Naive thymus-derived CD8-positive, alpha-beta T cell (primary cell): ENCODE results near the gene RAD17. TPM values are rescaled to one million over a fixed set of nuclear protein-coding genes. Genes with fewer than 3 reads are reported as not detected.
"Not testable (repeated sequence)": the region's sequence is repeated elsewhere in the genome, so short reads cannot be mapped to it uniquely, and the experiment has no call there.

ENCODE experiments used
- ATAC-seq, 2 donors: fragments of 150-1000 bp; cut with Tn5 transposase in 1 of 2; sonication (Bioruptor Pico), chemical (Tn5 transposase) in 1 of 2; 1 replicate in 1 of 2; 2 replicates in 1 of 2; pipeline ENCODE4 v1.10.0; 2021; ENCODE audit warnings: mild to moderate bottlenecking in 2 of 2, moderate library complexity in 2 of 2
- POLR2A ChIA-PET: fragments of 350-600 bp; sonication (Branson Sonifier 250); formaldehyde crosslinking; loops from one replicate; lab custom pipeline; 2021; ENCODE audit warnings: antibody characterized with exemption; lab: Charles Lee
- DNase-seq, 10 donors: peaks; one replicate each; pipeline versions ENCODE4 v3.0.0 to v3.0.0-alpha.2; 2020 to 2022
- H3K27ac Mint-ChIP-seq, 10 donors: one replicate each; pipeline ENCODE4 v1.8.0; 2020 to 2022; ENCODE audit warnings: mild to moderate bottlenecking in 10 of 10, mixed read lengths in 10 of 10, moderate library complexity in 4 of 10, inconsistent platforms in 1 of 10
- H3K27me3 Mint-ChIP-seq, 5 donors: one replicate each; pipeline ENCODE4 v1.8.0; 2021 to 2022; ENCODE audit warnings: mixed read lengths in 5 of 5
- H3K36me3 Mint-ChIP-seq, 3 donors: one replicate each; pipeline ENCODE4 v1.8.0; 2020 to 2022; ENCODE audit warnings: mixed read lengths in 3 of 3, mild to moderate bottlenecking in 2 of 3, inconsistent platforms in 1 of 3
- H3K4me1 Mint-ChIP-seq, 4 donors: one replicate each; pipeline ENCODE4 v1.8.0; 2021 to 2022; ENCODE audit warnings: mixed read lengths in 4 of 4
- H3K4me3 Mint-ChIP-seq, 10 donors: one replicate each; pipeline ENCODE4 v1.8.0; 2020 to 2022; ENCODE audit warnings: mild to moderate bottlenecking in 10 of 10, mixed read lengths in 10 of 10, moderate library complexity in 6 of 10, inconsistent platforms in 1 of 10
- H3K9me3 Mint-ChIP-seq, 9 donors: one replicate each; pipeline ENCODE4 v1.8.0; 2020 to 2022; ENCODE audit warnings: mixed read lengths in 9 of 9, mild to moderate bottlenecking in 3 of 9, inconsistent platforms in 1 of 9, moderate library complexity in 1 of 9
- polyA plus RNA-seq, 3 donors: library from polyadenylated mRNA; unstranded; fragments of 300-500 nt; fragmentation: Illumina TruSeq; gene quantifications; one replicate each; pipeline ENCODE4 v1.2.3, GENCODE V29; 2021
- total RNA-seq, 8 experiments: library from RNA in 2 of 8; stranded (reverse) in 2 of 8; gene quantifications; one replicate each; pipeline ENCODE4 v1.2.3 and lab custom pipeline; 2021 to 2026

RAD17 gene
- 10 to 100 TPM; 36.6 to 38.5 TPM for total RNA-seq
- 10 to 100 TPM; 15.6 to 25.5 (median 18.4) TPM for polyA plus RNA-seq
- total RNA-seq (lab: John Stamatoyannopoulos, UW): 22.6 to 74.9 (median 49.9) reads per million in 6 experiments

- Mint-ChIP-seq H3K36me3 (peaks cover 5 to 30% (median 5%) of the 10 kb centered on the region in 3 donors), H3K27ac (peak within 1 kb of the TSS; percentile 91 to 100 (median 99)), H3K4me1 (peaks cover 16 to 53% (median 45%) of the 10 kb centered on the region in 4 donors), H3K9me3 (no peaks in the 10 kb centered on the region), H3K4me3 (peak within 1 kb of the TSS; percentile 91 to 99 (median 96)), H3K27me3 (no peaks in the 10 kb centered on the region)
- ATAC-seq: peak; percentile 87 to 89
- peak; percentile 85 to 99 (median 90) for DNase-seq
- POLR2A ChIA-PET: interaction anchor here (0.7 to 1.7 kb wide), 6 partner anchors 11 to 326 kb away, joined by 3 to 9 read pairs (median 6); partner anchors contain the start of genes CCDC125, CCNB1 and SLC30A5
These were observed at the start of gene RAD17, which contains the start of the genes AK6 and TAF9 for GRCh38 chr5:69369340-69370121. Gene RAD17, plus strand, starts transcription at chr5:69369818. Its CDS starts 2,391 bp downstream, at chr5:69372209. Gene AK6, minus strand, starts transcription at chr5:69369520. Its CDS starts 30 bp downstream, at chr5:69369490. Gene TAF9, minus strand, starts transcription at chr5:69369520. Its CDS starts 3,783 bp downstream, at chr5:69365737.

- POLR2A ChIA-PET: interaction anchor here (0.6 to 1.1 kb wide), 3 partner anchors 21 to 233 kb away, joined by 3 to 10 read pairs (median 3); no protein-coding TSS in a partner anchor
- H3K36me3 Mint-ChIP-seq: peaks cover 0 to 4% (median 2%) of the 10 kb centered on the region in 3 donors
- peak overlapping the region in 2 of 10 donors; percentile 53 to 69 for H3K27ac Mint-ChIP-seq
- H3K9me3 Mint-ChIP-seq: no peaks in the 10 kb centered on the region
- no peak overlapping the region for H3K4me3 Mint-ChIP-seq
- no peaks in the 10 kb centered on the region for H3K27me3 Mint-ChIP-seq
- ATAC-seq: no peak
- no peak for DNase-seq
- peaks cover 0 to 5% (median 2%) of the 10 kb centered on the region in 4 donors for H3K4me1 Mint-ChIP-seq
These were observed 43.3 kb upstream of the RAD17 start for GRCh38 chr5:69326365-69326764.

DNA sequence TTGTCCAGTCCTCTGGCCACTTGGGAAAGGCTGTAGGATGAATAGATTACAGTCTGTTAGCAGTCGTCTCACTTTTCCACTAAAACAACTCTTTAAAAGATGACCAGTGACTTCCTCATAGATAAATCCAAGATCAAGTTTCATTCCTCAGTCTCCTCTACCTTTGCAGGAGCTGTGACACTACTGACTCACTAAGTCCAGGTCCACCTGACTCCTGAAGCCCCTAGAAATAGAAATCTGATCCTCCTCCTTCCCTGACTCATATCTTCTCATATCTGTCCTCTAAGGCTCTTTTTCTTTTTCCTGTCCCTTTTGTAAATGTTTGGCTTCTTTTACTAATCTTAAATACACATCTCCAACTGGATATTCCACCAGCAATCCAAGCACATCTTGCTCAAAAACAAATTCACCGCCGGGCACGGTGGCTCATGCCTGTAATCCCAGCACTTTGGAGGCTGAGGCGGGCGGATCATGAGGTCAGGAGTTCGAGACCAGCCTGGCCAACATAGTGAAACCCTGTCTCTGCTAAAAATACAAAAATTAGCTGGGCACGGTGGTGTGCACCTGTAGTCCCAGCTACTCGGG lies 39.6 kb upstream of the RAD17 start:
- POLR2A ChIA-PET: no interaction called here

GRCh38 chr5:69331528-69332445 lies 37.8 kb upstream of the RAD17 start:
- no peak for ATAC-seq
- peaks cover 15 to 26% (median 21%) of the 10 kb centered on the region in 4 donors for H3K4me1 Mint-ChIP-seq
- peaks cover 0 to 3% (median 0%) of the 10 kb centered on the region in 9 donors for H3K9me3 Mint-ChIP-seq
- no peaks in the 10 kb centered on the region for H3K27me3 Mint-ChIP-seq
- POLR2A ChIA-PET: interaction anchor here (1.1 to 1.7 kb wide), 7 partner anchors 37 to 288 kb away, joined by 3 to 8 read pairs (median 5); partner anchors contain the start of genes AK6, CDK7, CENPH and RAD17
- peak overlapping the region; percentile 96 to 100 (median 99) for H3K27ac Mint-ChIP-seq
- peaks cover 0 to 4% (median 2%) of the 10 kb centered on the region in 3 donors for H3K36me3 Mint-ChIP-seq
- H3K4me3 Mint-ChIP-seq: peak overlapping the region; percentile 87 to 98 (median 94)
- DNase-seq: no peak

More for the DNA sequence above, 39.6 kb upstream of the RAD17 start:
- ATAC-seq (no peak), DNase-seq (no peak)
- Mint-ChIP-seq H3K9me3 (peaks cover 0 to 3% (median 0%) of the 10 kb centered on the region in 9 donors), H3K27ac (peak overlapping the region in 2 of 10 donors; percentile 31 to 68), H3K36me3 (peaks cover 0 to 4% (median 2%) of the 10 kb centered on the region in 3 donors), H3K4me1 (peaks cover 15 to 23% (median 20%) of the 10 kb centered on the region in 4 donors), H3K4me3 (no peak overlapping the region), H3K27me3 (no peaks in the 10 kb centered on the region)

GRCh38 chr5:69333668-69334315 lies 35.8 kb upstream of the RAD17 start:
- H3K36me3 Mint-ChIP-seq, H3K27me3 Mint-ChIP-seq, H3K9me3 Mint-ChIP-seq, ATAC-seq, DNase-seq: not testable (repeated sequence)
- peak overlapping the region in 4 of 10 donors; percentile 23 to 91 (median 68) for H3K4me3 Mint-ChIP-seq
- H3K4me1 Mint-ChIP-seq: peaks cover 15 to 26% (median 21%) of the 10 kb centered on the region in 4 donors
- H3K27ac Mint-ChIP-seq: peak overlapping the region in 9 of 10 donors; percentile 32 to 97 (median 79)
- POLR2A ChIA-PET: interaction anchor here (0.6 to 1.8 kb wide), 6 partner anchors 9 to 240 kb away, joined by 3 to 6 read pairs (median 3); partner anchors contain the start of genes AK6, RAD17 and TAF9

GRCh38 chr5:69334793-69335268 lies 34.8 kb upstream of the RAD17 start:
- DNase-seq (peak; percentile 56 to 89 (median 66)), ATAC-seq (peak; percentile 69 to 71)
- peaks cover 15 to 26% (median 21%) of the 10 kb centered on the region in 4 donors for H3K4me1 Mint-ChIP-seq
- POLR2A ChIA-PET: interaction anchor here (0.6 to 1.8 kb wide), 7 partner anchors 8 to 241 kb away, joined by 3 to 5 read pairs (median 3); partner anchors contain the start of genes CDK7 and RAD17
- peak overlapping the region; percentile 23 to 95 (median 81) for H3K27ac Mint-ChIP-seq
- peaks cover 0 to 3% (median 0%) of the 10 kb centered on the region in 9 donors for H3K9me3 Mint-ChIP-seq
- peaks cover 0 to 4% (median 2%) of the 10 kb centered on the region in 3 donors for H3K36me3 Mint-ChIP-seq
- H3K4me3 Mint-ChIP-seq: peak overlapping the region; percentile 14 to 83 (median 62)
- no peaks in the 10 kb centered on the region for H3K27me3 Mint-ChIP-seq

GRCh38 chr5:69335341-69335935 lies 34.2 kb upstream of the RAD17 start:
- Mint-ChIP-seq H3K27ac (peak overlapping the region in 4 of 10 donors; percentile 21 to 85 (median 48)), H3K36me3 (peaks cover 0 to 4% (median 0%) of the 10 kb centered on the region in 3 donors), H3K9me3 (peaks cover 0 to 3% (median 0%) of the 10 kb centered on the region in 9 donors), H3K4me3 (peak overlapping the region in 1 of 10 donors; percentile 39), H3K4me1 (peaks cover 13 to 26% (median 21%) of the 10 kb centered on the region in 4 donors), H3K27me3 (no peaks in the 10 kb centered on the region)
- no peak for DNase-seq
- POLR2A ChIA-PET: interaction anchor here (0.6 to 1.2 kb wide), 4 partner anchors 19 to 135 kb away, joined by 3 read pairs; partner anchors contain the start of genes CDK7 and RAD17
- no peak for ATAC-seq

DNA sequence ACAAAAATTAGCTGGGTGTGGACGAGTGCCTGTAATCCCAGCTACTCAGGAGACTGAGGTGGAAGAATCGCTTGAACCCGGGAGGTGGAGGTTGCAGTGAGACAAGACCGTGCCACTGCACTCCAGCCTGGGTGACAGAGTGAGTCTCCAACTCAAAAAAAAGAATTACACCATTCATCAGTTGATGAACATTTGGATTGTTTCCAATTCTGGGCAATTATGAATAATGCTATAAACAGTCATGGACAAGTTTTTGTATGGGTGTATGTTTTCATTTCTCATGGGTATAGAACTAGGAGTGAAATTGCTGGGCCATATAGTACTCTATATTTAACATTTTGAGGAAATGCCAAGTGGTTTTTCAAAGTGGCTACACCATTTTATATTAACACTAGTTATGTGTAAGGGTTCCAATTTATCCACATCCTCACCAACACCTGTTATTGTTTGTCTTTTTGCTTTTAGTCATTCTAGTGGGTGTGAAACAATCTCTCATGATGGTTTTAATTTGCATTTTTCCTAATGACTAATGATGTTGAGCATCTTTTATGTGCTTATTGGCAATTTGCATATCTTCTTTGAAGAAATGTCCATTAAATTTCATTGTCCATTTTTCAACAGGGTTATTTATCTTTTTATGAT lies 28.0 kb upstream of the RAD17 start:
- POLR2A ChIA-PET: no interaction called here
- Mint-ChIP-seq H3K27ac (no peak overlapping the region), H3K36me3 (peaks cover 0 to 4% (median 0%) of the 10 kb centered on the region in 3 donors)

DNA sequence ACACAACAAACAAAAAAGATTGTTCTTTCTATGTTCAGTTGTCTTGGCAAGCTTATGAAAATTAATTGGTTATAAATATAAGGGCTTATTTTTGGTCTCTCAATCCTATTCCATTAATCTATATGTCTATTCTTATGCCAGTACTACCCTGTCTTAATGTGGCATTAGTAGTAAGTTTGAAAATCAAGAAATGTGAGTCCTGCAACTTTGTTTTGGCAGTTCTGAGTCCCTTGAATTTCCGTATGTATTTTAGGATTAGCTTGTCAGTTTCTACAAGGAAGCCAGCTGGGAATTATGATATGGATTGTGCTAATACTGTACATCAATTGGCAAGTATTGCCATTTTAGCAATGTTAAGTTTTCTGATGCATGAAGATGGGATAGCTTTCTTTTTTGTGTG lies 26.5 kb upstream of the RAD17 start:
- peaks cover 0 to 4% (median 0%) of the 10 kb centered on the region in 3 donors for H3K36me3 Mint-ChIP-seq
- ATAC-seq (no peak), DNase-seq (no peak)
- no peaks in the 10 kb centered on the region for H3K27me3 Mint-ChIP-seq
- POLR2A ChIA-PET: interaction anchor here (0.9 kb wide), 1 partner anchor 9 kb away, joined by 3 read pairs; no protein-coding TSS in a partner anchor
- H3K9me3 Mint-ChIP-seq: no peaks in the 10 kb centered on the region
- H3K27ac Mint-ChIP-seq: no peak overlapping the region
- no peaks in the 10 kb centered on the region for H3K4me1 Mint-ChIP-seq
- H3K4me3 Mint-ChIP-seq: no peak overlapping the region

More for the DNA sequence above, 28.0 kb upstream of the RAD17 start:
- Mint-ChIP-seq H3K4me3 (no peak overlapping the region), H3K27me3 (no peaks in the 10 kb centered on the region), H3K4me1 (no peaks in the 10 kb centered on the region), H3K9me3 (no peaks in the 10 kb centered on the region)
- DNase-seq (no peak), ATAC-seq (no peak)

DNA sequence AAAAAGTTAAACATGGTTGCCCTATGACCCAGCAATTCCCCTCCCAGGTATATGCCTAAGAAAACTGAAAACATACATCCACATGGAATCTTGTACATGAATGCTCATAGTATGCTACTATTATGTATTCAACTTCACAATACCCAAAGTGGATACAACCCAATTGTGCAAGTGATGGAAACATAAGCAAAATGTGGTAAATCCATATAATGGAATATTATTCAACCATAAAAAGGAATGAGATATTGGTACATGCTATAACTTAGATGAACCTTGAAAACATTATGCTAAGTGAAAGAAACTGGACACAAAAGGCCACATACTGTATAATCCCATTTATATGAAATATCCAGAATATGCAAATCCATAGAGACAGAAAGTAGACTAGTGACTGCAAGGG lies 19.0 kb upstream of the RAD17 start:
- ATAC-seq (no peak), DNase-seq (no peak)
- POLR2A ChIA-PET: no interaction called here
- Mint-ChIP-seq H3K27me3 (no peaks in the 10 kb centered on the region), H3K4me3 (no peak overlapping the region), H3K9me3 (peaks cover 0 to 4% (median 0%) of the 10 kb centered on the region in 9 donors), H3K36me3 (peaks cover 0 to 45% (median 9%) of the 10 kb centered on the region in 3 donors), H3K4me1 (peaks cover 0 to 10% (median 3%) of the 10 kb centered on the region in 4 donors), H3K27ac (no peak overlapping the region)
